Calu3 (cell line): ENCODE measurements around the gene WAPL. TPM values are rescaled to one million over a fixed set of nuclear protein-coding genes. Genes with fewer than 3 reads are reported as not detected.

ENCODE experiments used
- BruUV-seq: library from RNA; stranded (reverse); fragments of 400-500 nt; replicated peaks from 2 replicates; lab custom pipeline; 2021; lab: Mats Ljungman, UMichigan
- CTCF ChIA-PET: fragments of 300-600 bp; sonication (Branson Sonifier 250); formaldehyde crosslinking; loops from one replicate; lab custom pipeline; 2022; ENCODE audit warnings: antibody characterized with exemption; lab: Charles Lee
- DNase-seq: peaks from one replicate; pipeline ENCODE4 v3.0.0; 2022
- H3K27ac Mint-ChIP-seq: one replicate; pipeline ENCODE4 v1.8.0; 2022; ENCODE audit warnings: mixed read lengths; ENCODE audit not compliant: unreplicated experiment
- H3K27me3 Mint-ChIP-seq: one replicate; pipeline ENCODE4 v1.8.0; 2022; ENCODE audit warnings: mixed read lengths; ENCODE audit not compliant: unreplicated experiment
- H3K36me3 Mint-ChIP-seq: one replicate; pipeline ENCODE4 v1.8.0; 2022; ENCODE audit warnings: mild to moderate bottlenecking, moderate library complexity, mixed read lengths; ENCODE audit not compliant: insufficient read depth, unreplicated experiment
- H3K4me1 Mint-ChIP-seq: one replicate; pipeline ENCODE4 v1.8.0; 2022; ENCODE audit warnings: mild to moderate bottlenecking, low read depth, mixed read lengths; ENCODE audit not compliant: unreplicated experiment
- H3K4me3 Mint-ChIP-seq: one replicate; pipeline ENCODE4 v1.8.0; 2022; ENCODE audit warnings: mild to moderate bottlenecking, low read depth, moderate library complexity, mixed read lengths; ENCODE audit not compliant: unreplicated experiment
- H3K9me3 Mint-ChIP-seq: one replicate; pipeline ENCODE4 v1.8.0; 2022; ENCODE audit warnings: low read depth, mixed read lengths; ENCODE audit not compliant: unreplicated experiment
- intact Hi-C: fragments of 100-400 bp; cut with micrococcal nuclease; formaldehyde crosslinking; loops from one replicate; pipeline ENCODE4 v1.10.0; 2022; ENCODE audit not compliant: unreplicated experiment
- total RNA-seq: library from RNA; stranded (reverse); gene quantifications from 2 replicates; pipeline ENCODE4 v1.2.3, GENCODE V29; 2022
- TF ChIP-seq, protein P1 (sequence below): fragments of 200-600 bp; IDR thresholded peaks from one replicate; pipeline ENCODE4 v1.8.0; 2022; ENCODE audit warnings: antibody characterized with exemption; ENCODE audit not compliant: unreplicated experiment

WAPL gene
- total RNA-seq, 1 experiment from 2014 or later, result 27.0 TPM

DNA sequence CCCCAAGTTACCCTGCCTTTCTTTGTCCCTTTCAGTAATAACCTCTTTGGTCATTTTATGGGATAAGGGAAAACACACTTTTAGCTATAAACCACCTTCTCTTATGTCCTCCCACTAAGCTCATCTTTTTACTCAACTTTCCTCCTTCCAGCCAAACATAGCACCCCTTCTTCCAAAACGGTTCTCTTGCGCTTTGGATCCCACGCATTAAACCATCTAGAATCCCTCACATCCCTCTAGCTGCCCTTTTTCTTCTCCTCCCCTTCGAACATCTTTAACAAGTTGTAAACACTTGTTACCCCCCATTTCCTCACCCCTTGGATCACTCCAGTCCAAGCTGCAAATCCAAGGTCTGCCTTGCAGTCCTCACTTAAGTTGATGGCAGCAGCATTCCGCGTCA is 13.4 kb downstream of the WAPL start:
- BruUV-seq, result no TSS peak
- Mint-ChIP-seq H3K4me3 (no peak overlapping the region), H3K9me3 (no peaks in the 10 kb centered on the region), H3K27ac (no peak overlapping the region), H3K36me3 (no peaks in the 10 kb centered on the region), H3K4me1 (no peaks in the 10 kb centered on the region), H3K27me3 (no peaks in the 10 kb centered on the region)
- CTCF ChIA-PET, result no interaction called here
- intact Hi-C loops, result no loop called here
- DNase-seq, result no peak
- TF ChIP-seq, protein P1, sequence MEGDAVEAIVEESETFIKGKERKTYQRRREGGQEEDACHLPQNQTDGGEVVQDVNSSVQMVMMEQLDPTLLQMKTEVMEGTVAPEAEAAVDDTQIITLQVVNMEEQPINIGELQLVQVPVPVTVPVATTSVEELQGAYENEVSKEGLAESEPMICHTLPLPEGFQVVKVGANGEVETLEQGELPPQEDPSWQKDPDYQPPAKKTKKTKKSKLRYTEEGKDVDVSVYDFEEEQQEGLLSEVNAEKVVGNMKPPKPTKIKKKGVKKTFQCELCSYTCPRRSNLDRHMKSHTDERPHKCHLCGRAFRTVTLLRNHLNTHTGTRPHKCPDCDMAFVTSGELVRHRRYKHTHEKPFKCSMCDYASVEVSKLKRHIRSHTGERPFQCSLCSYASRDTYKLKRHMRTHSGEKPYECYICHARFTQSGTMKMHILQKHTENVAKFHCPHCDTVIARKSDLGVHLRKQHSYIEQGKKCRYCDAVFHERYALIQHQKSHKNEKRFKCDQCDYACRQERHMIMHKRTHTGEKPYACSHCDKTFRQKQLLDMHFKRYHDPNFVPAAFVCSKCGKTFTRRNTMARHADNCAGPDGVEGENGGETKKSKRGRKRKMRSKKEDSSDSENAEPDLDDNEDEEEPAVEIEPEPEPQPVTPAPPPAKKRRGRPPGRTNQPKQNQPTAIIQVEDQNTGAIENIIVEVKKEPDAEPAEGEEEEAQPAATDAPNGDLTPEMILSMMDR, result no peak

DNA sequence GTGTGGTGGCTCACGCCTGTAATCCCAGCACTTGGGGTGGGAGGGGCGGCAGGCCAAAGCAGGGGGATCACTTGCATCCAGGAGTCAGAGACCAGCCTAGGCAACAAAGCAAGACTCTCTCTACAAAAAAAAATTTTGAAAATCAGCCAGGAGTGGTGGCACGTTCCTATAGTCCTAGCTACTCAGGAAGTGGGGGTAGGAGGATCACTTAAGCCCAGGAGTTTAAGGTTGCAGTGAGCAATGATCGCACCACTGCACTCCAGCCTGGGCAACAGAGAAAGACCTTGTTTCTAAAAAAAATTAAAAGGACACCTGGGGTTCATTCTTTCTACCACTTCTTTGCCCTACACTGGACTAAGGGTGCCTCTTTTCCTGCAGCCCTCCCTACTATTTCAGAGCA is 15.1 kb downstream of the WAPL start:
- DNase-seq, result no peak
- H3K4me1 Mint-ChIP-seq, result peaks cover under 1% of the 10 kb centered on the region
- TF ChIP-seq, protein P1, result no peak
- H3K36me3 Mint-ChIP-seq, result peaks cover 4% of the 10 kb centered on the region
- no peaks in the 10 kb centered on the region for H3K27me3 Mint-ChIP-seq
- no TSS peak for BruUV-seq
- CTCF ChIA-PET, result interaction anchor here (0.7 kb wide), 1 partner anchor 523 kb away, joined by 3 read pairs; no protein-coding TSS in a partner anchor
- H3K27ac Mint-ChIP-seq, result no peak overlapping the region
- intact Hi-C loops, result no loop called here
- H3K9me3 Mint-ChIP-seq, result no peaks in the 10 kb centered on the region
- H3K4me3 Mint-ChIP-seq, result no peak overlapping the region

DNA sequence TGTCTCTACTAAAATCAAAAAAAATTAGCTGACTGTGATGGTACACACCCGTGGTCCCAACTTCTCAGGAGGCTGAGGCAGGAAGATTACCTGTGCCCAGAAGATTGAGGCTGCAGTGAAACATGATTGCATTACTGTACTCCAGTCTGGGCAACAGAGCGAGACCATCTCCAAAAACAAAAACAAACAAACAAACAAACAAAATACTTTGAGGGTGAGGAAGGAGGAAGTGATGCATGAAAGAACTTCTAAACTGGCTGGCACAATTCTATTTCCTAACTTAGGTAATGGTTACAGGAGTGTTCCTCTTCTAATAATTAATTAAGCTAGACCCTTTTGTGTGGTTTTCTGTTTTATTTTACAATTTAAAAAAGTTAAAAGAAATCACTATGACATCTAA is 15.5 kb downstream of the WAPL start:
- BruUV-seq, result no TSS peak
- Mint-ChIP-seq H3K27ac (no peak overlapping the region), H3K4me3 (no peak overlapping the region), H3K4me1 (peaks cover 4% of the 10 kb centered on the region), H3K27me3 (no peaks in the 10 kb centered on the region), H3K9me3 (no peaks in the 10 kb centered on the region), H3K36me3 (peaks cover 5% of the 10 kb centered on the region)
- CTCF ChIA-PET, result no interaction called here
- TF ChIP-seq, protein P1, result no peak
- intact Hi-C loops, result no loop called here
- no peak for DNase-seq

DNA sequence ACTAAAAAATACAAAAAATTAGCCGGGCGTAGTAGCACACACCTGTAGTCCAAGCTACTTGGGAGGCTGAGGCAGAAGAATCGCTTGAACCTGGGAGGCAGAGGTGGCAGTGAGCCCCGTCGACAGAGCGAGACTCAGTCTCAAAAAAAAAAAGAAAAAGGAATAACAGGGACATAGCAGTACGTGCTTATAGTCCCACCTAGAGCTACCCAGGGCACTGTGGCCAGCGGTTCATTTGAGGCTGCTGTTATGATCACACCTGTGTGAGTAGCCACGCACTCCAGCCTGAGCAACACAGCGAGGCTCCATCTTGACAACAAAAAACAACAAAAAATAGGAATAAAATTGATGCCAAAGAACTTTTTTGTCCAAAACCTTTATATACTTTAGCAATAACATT is 17.1 kb downstream of the WAPL start:
- no peak overlapping the region for H3K4me3 Mint-ChIP-seq
- H3K27ac Mint-ChIP-seq, result no peak overlapping the region
- DNase-seq, result no peak
- peaks cover 15% of the 10 kb centered on the region for H3K4me1 Mint-ChIP-seq
- intact Hi-C loops, result no loop called here
- no peaks in the 10 kb centered on the region for H3K27me3 Mint-ChIP-seq
- no peaks in the 10 kb centered on the region for H3K9me3 Mint-ChIP-seq
- no TSS peak for BruUV-seq
- TF ChIP-seq, protein P1, result no peak
- CTCF ChIA-PET, result no interaction called here
- H3K36me3 Mint-ChIP-seq, result peaks cover 18% of the 10 kb centered on the region
